ENCODE data around the gene TEX44. TPM values are rescaled to one million over a fixed set of nuclear protein-coding genes. Genes with fewer than 3 reads are reported as not detected.

TEX44 gene
- total RNA-seq, 1 donor from 2014 or later = not detected

GRCh38 chr2:231642631-231643494, 50.2 kb downstream of the TEX44 start:
- Histone ChIP-seq H3K4me1 (peaks cover 13% of the 10 kb centered on the region), H3K27me3 (no peaks in the 10 kb centered on the region), H2AFZ (replicated peaks) (no peak overlapping the region), H3K4me3 (no peak overlapping the region), H3K36me3 (no peaks in the 10 kb centered on the region), H3K27ac (no peak overlapping the region), H3K79me2 (ENCODE audit: low read depth) (no peaks in the 10 kb centered on the region), H3F3A (ENCODE audit: low read depth) (peaks cover 23% of the 10 kb centered on the region), H3K9ac (no peak overlapping the region), H3K9me3 (ENCODE audit: low read depth) (no peaks in the 10 kb centered on the region), H4K20me1 (ENCODE audit: low read depth) (no peaks in the 10 kb centered on the region), H3K4me2 (no peak overlapping the region)
- no peak overlapping the region for H3K4me3 Mint-ChIP-seq
- no peaks in the 10 kb centered on the region for H3K36me3 Mint-ChIP-seq
- TF ChIP-seq EZH2 (IDR thresholded peaks at IDR 0.05) (no peak), EZH2phosphoT487 (IDR thresholded peaks at IDR 0.05) (no peak), CTCF (IDR thresholded peaks at IDR 0.05) (no peak)
- no peak for DNase-seq (ENCODE audit: low spot score)
- no peaks in the 10 kb centered on the region for H3K9me3 Mint-ChIP-seq
- peak overlapping the region; percentile 90 for H3K27ac Mint-ChIP-seq
- peaks cover 4% of the 10 kb centered on the region for H3K27me3 Mint-ChIP-seq (ENCODE audit: insufficient read depth, low read depth)
- H3K4me1 Mint-ChIP-seq = peaks cover 36% of the 10 kb centered on the region

- H3K36me3 Mint-ChIP-seq = no peaks in the 10 kb centered on the region
- Histone ChIP-seq H3K27me3 (no peaks in the 10 kb centered on the region), H4K20me1 (ENCODE audit: low read depth) (no peaks in the 10 kb centered on the region), H3K27ac (no peak overlapping the region), H3K4me3 (no peak overlapping the region), H3K4me2 (no peak overlapping the region), H3F3A (ENCODE audit: low read depth) (peaks cover 26% of the 10 kb centered on the region), H3K4me1 (peaks cover 13% of the 10 kb centered on the region), H3K9ac (no peak overlapping the region), H3K36me3 (no peaks in the 10 kb centered on the region), H3K9me3 (ENCODE audit: low read depth) (no peaks in the 10 kb centered on the region), H3K79me2 (ENCODE audit: low read depth) (no peaks in the 10 kb centered on the region), H2AFZ (replicated peaks) (no peak overlapping the region)
- no peak overlapping the region for H3K4me3 Mint-ChIP-seq
- TF ChIP-seq EZH2 (IDR thresholded peaks at IDR 0.05) (no peak), EZH2phosphoT487 (IDR thresholded peaks at IDR 0.05) (no peak), CTCF (IDR thresholded peaks at IDR 0.05) (no peak)
- peaks cover 35% of the 10 kb centered on the region for H3K4me1 Mint-ChIP-seq
- no peak for DNase-seq (ENCODE audit: low spot score)
- no peaks in the 10 kb centered on the region for H3K9me3 Mint-ChIP-seq
- H3K27ac Mint-ChIP-seq = no peak overlapping the region
- peaks cover 4% of the 10 kb centered on the region for H3K27me3 Mint-ChIP-seq (ENCODE audit: insufficient read depth, low read depth)
These were observed 50.8 kb downstream of the TEX44 start for GRCh38 chr2:231643495-231643888.

Other genes starting within 250 kb of the TEX44 start
- 0.90 and 1.5 TPM in 2 replicates for gene B3GNT7, start 197.2 kb upstream of the TEX44 start, total RNA-seq (ENCODE audit: low replicate concordance)
- gene NCL, start 128.4 kb upstream of the TEX44 start, total RNA-seq (ENCODE audit: low replicate concordance) = 257 and 354 TPM in 2 replicates
- gene NMUR1, start 62.4 kb upstream of the TEX44 start, total RNA-seq (ENCODE audit: low replicate concordance) = 0.52 and 0.56 TPM in 2 replicates
- 1,850 and 2,102 TPM in 2 replicates for gene PTMA, start 115.7 kb downstream of the TEX44 start, total RNA-seq (ENCODE audit: low replicate concordance)
- gene PDE6D, start 188.4 kb downstream of the TEX44 start, total RNA-seq (ENCODE audit: low replicate concordance) = 44.1 and 52.6 TPM in 2 replicates
- 56.1 and 63.3 TPM in 2 replicates for gene COPS7B, start 193.6 kb downstream of the TEX44 start, total RNA-seq (ENCODE audit: low replicate concordance)